HCT116 (cell line): ENCODE results near the gene SMARCB1. TPM values are rescaled to one million over a fixed set of nuclear protein-coding genes. Genes with fewer than 3 reads are reported as not detected.

Source experiments
- ATAC-seq: fragments of 200-7000 bp; cut with Tn5 transposase; 2 replicates; pipeline ENCODE4 v1.9.1; 2020; ENCODE audit warnings: mild to moderate bottlenecking, moderate library complexity
- BruUV-seq: library from RNA; stranded (reverse); fragments of 400-500 nt; replicated peaks from 2 replicates; lab custom pipeline; 2021; lab: Mats Ljungman, UMichigan
- CTCF ChIA-PET: fragments of 300-600 bp; sonication (Branson Sonifier 250); formaldehyde crosslinking; loops from one replicate; lab custom pipeline; 2021; ENCODE audit warnings: antibody characterized with exemption; lab: Charles Lee
- POLR2A ChIA-PET: fragments of 300-600, 350-600 bp; sonication (Branson Sonifier 250); formaldehyde crosslinking; loops from one replicate; lab custom pipeline; 2021; ENCODE audit warnings: antibody characterized with exemption; lab: Charles Lee
- RAD21 ChIA-PET, 2 experiments: fragments of 300-600 bp; sonication (Branson Sonifier 250); formaldehyde crosslinking; loops; one replicate each; lab custom pipeline; 2023; ENCODE audit warnings: low total read pairs in 2 of 2; ENCODE audit not compliant: uncharacterized antibody in 2 of 2, unreplicated experiment in 2 of 2, low non-redundant PET in 1 of 2; lab: Charles Lee
- DNase-seq: peaks from one replicate; pipeline ENCODE4 v3.0.0-alpha.2; 2010; ENCODE audit warnings: low read depth, low spot score
- H2AFZ ChIP-seq: fragments of 200-600 bp; shearing (Covaris generic), sonication (generic); 2 replicates; pipeline ENCODE4 v1.6.1; 2017; ENCODE audit warnings: low read depth, mixed run types, mixed read lengths, antibody characterized with exemption, low read length; ENCODE audit not compliant: poor library complexity, severe bottlenecking
- H3K27ac ChIP-seq: 2 replicates; pipeline ENCODE4 v1.5.1; 2012; ENCODE audit warnings: low read depth, low read length
- H3K27me3 ChIP-seq: fragments of 200-600 bp; sonication (generic); 2 replicates; pipeline ENCODE4 v1.6.1; 2016; ENCODE audit warnings: mixed run types, low read length, mixed read lengths; ENCODE audit not compliant: insufficient read depth
- H3K36me3 ChIP-seq, 2 experiments: fragments of 200-500 bp in 1 of 2; fragments of 200-600 bp in 1 of 2; sonication (Bioruptor generic) in 1 of 2; sonication (generic) in 1 of 2; 2 replicates each; pipeline versions ENCODE4 v1.5.1 to v1.6.1; 2014 to 2016; ENCODE audit warnings: low read length in 2 of 2, inconsistent platforms in 1 of 2, mixed read lengths in 1 of 2, mixed run types in 1 of 2; ENCODE audit not compliant: insufficient read depth in 2 of 2, control insufficient read depth in 1 of 2
- H3K4me1 ChIP-seq, 2 experiments: fragments of 200-600 bp in 1 of 2; sonication (generic) in 1 of 2; 2 replicates each; pipeline versions ENCODE4 v1.5.1 to v1.6.1; 2012 to 2017; ENCODE audit warnings: low read length in 2 of 2, inconsistent platforms in 1 of 2, mild to moderate bottlenecking in 1 of 2, mixed read lengths in 1 of 2, mixed run types in 1 of 2, moderate library complexity in 1 of 2; ENCODE audit not compliant: insufficient read depth in 2 of 2, control insufficient read depth in 1 of 2
- H3K4me2 ChIP-seq: fragments of 200-600 bp; sonication (generic); 2 replicates; pipeline ENCODE4 v1.6.1; 2017; ENCODE audit warnings: mixed run types, low read length, mixed read lengths
- H3K4me3 ChIP-seq, 2 experiments: fragments of 200-600 bp in 1 of 2; sonication (generic) in 1 of 2; replicated peaks in 1 of 2; 2 replicates each; pipeline ENCODE4 v1.5.1; 2011 to 2016; ENCODE audit warnings: low read length in 2 of 2, control low read depth in 1 of 2, low read depth in 1 of 2, mild to moderate bottlenecking in 1 of 2, mixed read lengths in 1 of 2, mixed run types in 1 of 2
- H3K79me2 ChIP-seq: fragments of 200-600 bp; sonication (generic); 2 replicates; pipeline ENCODE4 v1.6.1; 2017; ENCODE audit warnings: mild to moderate bottlenecking, mixed run types, low read length, moderate library complexity, mixed read lengths; ENCODE audit not compliant: insufficient read depth
- H3K9ac ChIP-seq: fragments of 200-600 bp; sonication (generic); 2 replicates; pipeline ENCODE4 v1.6.1; 2016; ENCODE audit warnings: low read length, mixed read lengths
- H3K9me2 ChIP-seq: fragments of 200-600 bp; sonication (generic), shearing (Covaris generic); 2 replicates; pipeline ENCODE4 v1.6.1; 2017; ENCODE audit warnings: mixed run types, mild to moderate bottlenecking, moderate library complexity; ENCODE audit not compliant: insufficient read depth
- H3K9me3 ChIP-seq, 2 experiments: fragments of 200-500 bp in 1 of 2; fragments of 200-600 bp in 1 of 2; sonication (Bioruptor generic) in 1 of 2; sonication (generic) in 1 of 2; 2 replicates each; pipeline ENCODE4 v1.6.1; 2014 to 2017; ENCODE audit warnings: low read length in 2 of 2, mixed read lengths in 2 of 2, inconsistent platforms in 1 of 2, low read depth in 1 of 2, mild to moderate bottlenecking in 1 of 2, mixed run types in 1 of 2, moderate library complexity in 1 of 2; ENCODE audit not compliant: control insufficient read depth in 1 of 2, insufficient read depth in 1 of 2
- H4K20me1 ChIP-seq: fragments of 200-600 bp; sonication (generic), shearing (Covaris generic); 2 replicates; pipeline ENCODE4 v1.6.1; 2017; ENCODE audit warnings: mixed run types, mild to moderate bottlenecking, moderate library complexity; ENCODE audit not compliant: insufficient read depth
- CBX3 ChIP-seq: IDR thresholded peaks from 2 replicates; pipeline ENCODE4 v1.6.1; 2012; ENCODE audit warnings: low read depth
- POLR2A ChIP-seq: IDR thresholded peaks from 2 replicates; pipeline ENCODE4 v1.7.0; 2011; ENCODE audit warnings: borderline replicate concordance; ENCODE audit not compliant: insufficient read depth, insufficient read length; ENCODE audit errors: extremely low read depth
- POLR2AphosphoS5 ChIP-seq: IDR thresholded peaks from 2 replicates; pipeline ENCODE4 v1.6.1; 2011; ENCODE audit warnings: mild to moderate bottlenecking, low read depth, low read length, moderate library complexity
- SP1 ChIP-seq: IDR thresholded peaks from 2 replicates; pipeline ENCODE4 v1.6.1; 2012; ENCODE audit warnings: low read depth
- YY1 ChIP-seq: IDR thresholded peaks from 2 replicates; pipeline ENCODE4 v1.6.1; 2011; ENCODE audit warnings: low read length, low read depth, moderate library complexity, mild to moderate bottlenecking; ENCODE audit not compliant: insufficient replicate concordance; ENCODE audit errors: extremely low read depth
- ZFX ChIP-seq: fragments of 450-650 bp; IDR thresholded peaks from 2 replicates; pipeline ENCODE4 v1.6.1; 2017
- intact Hi-C: fragments of 100-400 bp; cut with micrococcal nuclease; formaldehyde crosslinking; loops from 2 replicates; pipeline ENCODE4 v1.10.0; 2022
- total RNA-seq: library from RNA; stranded (reverse); gene quantifications from one replicate; pipeline ENCODE4 v1.2.1, GENCODE V29; 2021; ENCODE audit not compliant: unreplicated experiment
- TF ChIP-seq, protein P1 (sequence below), 3 experiments: fragments of 200-600 bp in 1 of 3; sonication (generic) in 1 of 3; IDR thresholded peaks in 2 of 3; conservative IDR thresholded peaks in 1 of 3; 2 replicates each; pipeline ENCODE4 v1.5.1; 2012 to 2017; ENCODE audit warnings: low read depth in 2 of 3, low read length in 2 of 3, antibody characterized with exemption in 1 of 3, borderline replicate concordance in 1 of 3, control low read depth in 1 of 3, mild to moderate bottlenecking in 1 of 3, mixed read lengths in 1 of 3, mixed run types in 1 of 3, moderate library complexity in 1 of 3; ENCODE audit not compliant: insufficient read depth in 1 of 3
- TF ChIP-seq, protein P2 (sequence below): IDR thresholded peaks from 2 replicates; pipeline ENCODE4 v1.6.1; 2012

The SMARCB1 gene
- total RNA-seq, 1 experiment from 2014 or later = 101 TPM

DNA sequence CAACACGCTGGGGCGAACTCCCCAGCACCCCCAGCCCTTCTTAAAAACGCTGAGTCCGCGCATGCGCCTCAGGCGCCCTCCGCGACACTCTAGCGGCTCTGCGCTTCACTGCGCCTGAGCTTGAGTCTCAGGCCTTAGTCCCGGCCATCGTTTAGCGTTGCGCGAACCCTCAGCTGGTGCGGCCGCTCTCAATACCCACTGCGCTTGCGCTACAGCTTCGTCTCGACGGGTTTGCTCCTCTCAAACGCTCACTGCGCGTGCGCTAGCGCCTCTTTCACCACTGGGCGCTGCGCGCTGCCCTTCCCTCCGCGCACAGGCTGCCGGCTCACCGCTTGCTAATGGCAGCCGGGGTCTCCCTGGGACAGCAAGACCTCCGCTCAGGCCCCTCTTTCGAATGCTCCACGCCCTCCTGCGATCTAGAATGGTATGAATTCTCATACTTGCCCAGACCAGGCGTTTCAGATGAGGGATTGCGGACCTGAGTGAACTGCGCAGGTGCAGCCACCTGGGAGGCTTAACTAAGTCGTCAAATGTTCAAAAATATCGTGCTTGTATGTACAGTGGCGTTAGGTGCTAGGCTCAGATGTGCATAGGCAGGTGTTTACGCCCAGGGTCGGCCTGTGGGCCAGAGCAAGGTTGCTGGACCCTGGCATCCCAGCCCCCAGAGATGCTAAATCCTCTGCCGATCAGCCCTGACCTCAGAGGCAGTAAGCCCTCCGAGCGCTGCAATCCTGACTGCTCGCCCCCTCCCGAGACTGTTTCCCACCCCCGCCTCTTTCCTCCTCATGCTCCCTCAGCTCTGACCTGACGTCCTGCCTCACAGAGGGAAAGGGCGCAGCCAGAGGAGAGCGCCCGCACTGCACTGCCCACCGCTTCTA, 71.1 kb downstream of the SMARCB1 start, which contains the start of gene SLC2A11:
Gene SLC2A11 (plus strand): TSS at position 270 of the 878 bp plus-strand sequence. CDS start 125 bp downstream, at position 395.
- Histone ChIP-seq H4K20me1 (no peaks in the 10 kb centered on the region), H3K4me3 (peak within 1 kb of the TSS; percentile 74 to 80), H3K9me3 (no peaks in the 10 kb centered on the region), H3K36me3 (no peaks in the 10 kb centered on the region), H3K9me2 (no peaks in the 10 kb centered on the region), H2AFZ (peak within 1 kb of the TSS; percentile 85), H3K4me2 (peak within 1 kb of the TSS; percentile 87), H3K27me3 (no peaks in the 10 kb centered on the region), H3K4me1 (peaks cover 4 to 13% of the 10 kb centered on the region in 2 experiments; a peak in 2 of 4 replicates), H3K27ac (peak within 1 kb of the TSS; percentile 71), H3K9ac (peak within 1 kb of the TSS; percentile 70), H3K79me2 (no peaks in the 10 kb centered on the region)
- ATAC-seq (peak; percentile 96), DNase-seq (peak; percentile 92)
- TSS peak; percentile 60 for BruUV-seq
- RAD21 ChIA-PET = interaction anchor here in 1 of 2 experiments (0.6 kb wide), 1 partner anchor 472 kb away, joined by 5 read pairs; no protein-coding TSS in a partner anchor
- POLR2A ChIA-PET = interaction anchor here (0.6 to 1.9 kb wide), 15 partner anchors 8 to 492 kb away, joined by 3 to 11 read pairs (median 4); partner anchors contain the start of genes MIF and ZNF70
- intact Hi-C loops = loop anchor here (5.0 kb wide), 1 partner anchor 34 kb away; the partner anchor contains the start of gene MIF
- CTCF ChIA-PET = interaction anchor here (0.6 to 3.4 kb wide), 12 partner anchors 8 to 664 kb away, joined by 3 to 44 read pairs (median 4); partner anchors contain the start of gene MIF
- TF ChIP-seq ZFX (peak; percentile 33; the same call in 1 of the 2 replicates), POLR2AphosphoS5 (peak; percentile 94), YY1 (no peak), POLR2A (peak; percentile 97), CBX3 (0 out of 2 replicates have a peak, but pooled peaks have one; percentile 37), SP1 (no peak)
- TF ChIP-seq, protein P1, sequence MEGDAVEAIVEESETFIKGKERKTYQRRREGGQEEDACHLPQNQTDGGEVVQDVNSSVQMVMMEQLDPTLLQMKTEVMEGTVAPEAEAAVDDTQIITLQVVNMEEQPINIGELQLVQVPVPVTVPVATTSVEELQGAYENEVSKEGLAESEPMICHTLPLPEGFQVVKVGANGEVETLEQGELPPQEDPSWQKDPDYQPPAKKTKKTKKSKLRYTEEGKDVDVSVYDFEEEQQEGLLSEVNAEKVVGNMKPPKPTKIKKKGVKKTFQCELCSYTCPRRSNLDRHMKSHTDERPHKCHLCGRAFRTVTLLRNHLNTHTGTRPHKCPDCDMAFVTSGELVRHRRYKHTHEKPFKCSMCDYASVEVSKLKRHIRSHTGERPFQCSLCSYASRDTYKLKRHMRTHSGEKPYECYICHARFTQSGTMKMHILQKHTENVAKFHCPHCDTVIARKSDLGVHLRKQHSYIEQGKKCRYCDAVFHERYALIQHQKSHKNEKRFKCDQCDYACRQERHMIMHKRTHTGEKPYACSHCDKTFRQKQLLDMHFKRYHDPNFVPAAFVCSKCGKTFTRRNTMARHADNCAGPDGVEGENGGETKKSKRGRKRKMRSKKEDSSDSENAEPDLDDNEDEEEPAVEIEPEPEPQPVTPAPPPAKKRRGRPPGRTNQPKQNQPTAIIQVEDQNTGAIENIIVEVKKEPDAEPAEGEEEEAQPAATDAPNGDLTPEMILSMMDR (IDR thresholded peaks at IDR 0.05 in 2 of 3, conservative IDR thresholded peaks at IDR 0.05 in 1 of 3; ENCODE audit: borderline replicate concordance in 1 of 3, insufficient read depth in 1 of 3, low read depth in 2 of 3, low read length in 2 of 3) = peak in 1 of 3 experiments; percentile 9; a peak in 2 of 6 replicates
- TF ChIP-seq, protein P2, sequence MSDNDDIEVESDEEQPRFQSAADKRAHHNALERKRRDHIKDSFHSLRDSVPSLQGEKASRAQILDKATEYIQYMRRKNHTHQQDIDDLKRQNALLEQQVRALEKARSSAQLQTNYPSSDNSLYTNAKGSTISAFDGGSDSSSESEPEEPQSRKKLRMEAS = peak; percentile 50
